BE2C (cell line): ENCODE results near the gene ELMO1.

Source experiments
- DNase-seq: peaks from one replicate; pipeline ENCODE4 v3.0.0-alpha.2; 2020
- H3K27me3 ChIP-seq: fragments of 250-450 bp; sonication (Bioruptor Pico); 2 replicates; pipeline ENCODE4 v1.5.1; 2020; ENCODE audit warnings: mild to moderate bottlenecking
- H3K36me3 ChIP-seq: fragments of 250-450 bp; sonication (Bioruptor Pico); 2 replicates; pipeline ENCODE4 v1.5.1; 2020; ENCODE audit warnings: mild to moderate bottlenecking
- H3K4me1 ChIP-seq: fragments of 250-450 bp; sonication (Bioruptor Pico); 2 replicates; pipeline ENCODE4 v1.5.1; 2020
- H3K4me3 ChIP-seq: 2 replicates; pipeline ENCODE4 v1.5.1; 2011; ENCODE audit warnings: low read depth, low read length
- H3K9me3 ChIP-seq: fragments of 250-450 bp; sonication (Bioruptor Pico); 2 replicates; pipeline ENCODE4 v1.5.1; 2020
- TF ChIP-seq, protein P1 (sequence below): IDR thresholded peaks from 2 replicates; pipeline ENCODE4 v1.5.1; 2012; ENCODE audit warnings: mild to moderate bottlenecking, low read depth, low read length

ELMO1 gene

DNA sequence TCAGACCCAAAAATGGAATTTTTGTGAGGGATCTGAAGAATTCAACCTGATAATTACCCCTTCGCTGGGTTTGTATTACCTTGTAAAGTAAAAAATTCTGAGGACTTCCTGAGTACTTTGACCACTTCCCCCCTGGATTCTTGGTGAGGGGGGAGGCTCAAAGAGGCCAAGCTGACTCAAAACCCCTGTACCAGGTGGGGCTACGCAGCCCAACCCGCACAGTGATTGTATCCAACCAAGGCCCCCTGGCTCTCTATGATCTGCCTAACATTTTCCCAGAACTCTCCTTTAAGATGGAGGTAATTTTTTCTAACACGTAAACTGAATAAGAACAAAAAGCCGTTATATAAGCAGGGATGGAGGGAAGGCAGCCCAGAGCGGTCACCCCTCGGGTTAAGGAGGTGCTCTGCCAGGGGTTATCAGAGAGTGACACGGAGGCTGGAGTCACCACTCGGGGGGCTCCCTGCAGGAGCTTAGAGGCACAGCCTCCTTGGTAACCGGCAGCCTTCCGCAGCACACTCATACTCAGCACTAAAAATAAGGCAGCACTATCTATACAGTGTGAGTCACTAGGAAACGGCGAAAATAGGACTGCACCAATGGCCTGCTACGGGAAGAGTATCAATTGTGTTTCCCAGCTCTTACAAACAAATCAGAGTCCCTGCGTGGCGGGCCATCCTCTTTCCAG is 255.4 kb downstream of the ELMO1 start:
- H3K4me1 ChIP-seq = no peaks in the 10 kb centered on the region
- no peaks in the 10 kb centered on the region for H3K27me3 ChIP-seq
- DNase-seq = no peak
- TF ChIP-seq, protein P1, sequence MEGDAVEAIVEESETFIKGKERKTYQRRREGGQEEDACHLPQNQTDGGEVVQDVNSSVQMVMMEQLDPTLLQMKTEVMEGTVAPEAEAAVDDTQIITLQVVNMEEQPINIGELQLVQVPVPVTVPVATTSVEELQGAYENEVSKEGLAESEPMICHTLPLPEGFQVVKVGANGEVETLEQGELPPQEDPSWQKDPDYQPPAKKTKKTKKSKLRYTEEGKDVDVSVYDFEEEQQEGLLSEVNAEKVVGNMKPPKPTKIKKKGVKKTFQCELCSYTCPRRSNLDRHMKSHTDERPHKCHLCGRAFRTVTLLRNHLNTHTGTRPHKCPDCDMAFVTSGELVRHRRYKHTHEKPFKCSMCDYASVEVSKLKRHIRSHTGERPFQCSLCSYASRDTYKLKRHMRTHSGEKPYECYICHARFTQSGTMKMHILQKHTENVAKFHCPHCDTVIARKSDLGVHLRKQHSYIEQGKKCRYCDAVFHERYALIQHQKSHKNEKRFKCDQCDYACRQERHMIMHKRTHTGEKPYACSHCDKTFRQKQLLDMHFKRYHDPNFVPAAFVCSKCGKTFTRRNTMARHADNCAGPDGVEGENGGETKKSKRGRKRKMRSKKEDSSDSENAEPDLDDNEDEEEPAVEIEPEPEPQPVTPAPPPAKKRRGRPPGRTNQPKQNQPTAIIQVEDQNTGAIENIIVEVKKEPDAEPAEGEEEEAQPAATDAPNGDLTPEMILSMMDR = no peak
- H3K9me3 ChIP-seq = no peaks in the 10 kb centered on the region
- H3K36me3 ChIP-seq = no peaks in the 10 kb centered on the region
- no peak overlapping the region for H3K4me3 ChIP-seq

DNA sequence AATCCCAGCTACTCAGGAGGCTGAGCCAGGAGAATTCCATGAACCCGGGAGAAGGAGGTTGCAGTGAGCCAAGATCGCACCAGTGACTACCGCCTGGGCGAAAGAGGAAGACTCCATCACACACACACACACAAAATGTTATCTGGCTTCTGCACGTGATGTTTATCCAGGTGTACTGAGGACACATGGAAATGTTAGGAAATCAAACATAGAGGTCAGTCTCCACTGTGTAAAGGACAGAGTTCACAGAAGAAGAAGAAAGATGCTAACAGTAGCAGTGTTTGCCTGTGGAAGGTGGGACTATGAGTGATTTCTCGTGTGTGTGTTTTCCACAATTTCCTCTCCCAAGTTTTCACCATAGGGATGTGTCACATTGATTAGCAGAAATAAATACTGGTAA is 256.9 kb downstream of the ELMO1 start:
- H3K4me1 ChIP-seq = no peaks in the 10 kb centered on the region
- H3K9me3 ChIP-seq = no peaks in the 10 kb centered on the region
- DNase-seq = no peak
- no peaks in the 10 kb centered on the region for H3K27me3 ChIP-seq
- TF ChIP-seq, protein P1 = no peak
- no peak overlapping the region for H3K4me3 ChIP-seq
- H3K36me3 ChIP-seq = no peaks in the 10 kb centered on the region

DNA sequence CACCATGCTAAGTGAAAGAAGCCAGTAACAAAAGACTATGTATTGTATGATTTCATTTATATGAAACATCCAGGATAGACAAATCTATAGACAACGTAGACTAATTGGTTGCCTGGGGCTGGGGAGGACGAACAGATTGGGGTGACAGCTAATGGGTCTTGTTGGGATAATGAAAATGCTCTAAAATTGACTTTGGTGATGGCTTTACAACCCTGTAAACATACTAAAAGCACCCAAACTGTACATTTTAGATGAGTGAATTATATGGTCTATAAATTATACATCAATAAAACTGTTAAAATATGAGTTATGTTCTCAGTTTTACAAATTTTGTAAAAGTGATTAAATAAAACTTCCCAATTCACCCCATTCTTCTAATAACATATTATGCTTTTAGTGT is 261.5 kb downstream of the ELMO1 start:
- Histone ChIP-seq H3K27me3 (no peaks in the 10 kb centered on the region), H3K36me3 (no peaks in the 10 kb centered on the region), H3K9me3 (no peaks in the 10 kb centered on the region), H3K4me1 (no peaks in the 10 kb centered on the region), H3K4me3 (no peak overlapping the region)
- no peak for DNase-seq
- TF ChIP-seq, protein P1 = no peak

DNA sequence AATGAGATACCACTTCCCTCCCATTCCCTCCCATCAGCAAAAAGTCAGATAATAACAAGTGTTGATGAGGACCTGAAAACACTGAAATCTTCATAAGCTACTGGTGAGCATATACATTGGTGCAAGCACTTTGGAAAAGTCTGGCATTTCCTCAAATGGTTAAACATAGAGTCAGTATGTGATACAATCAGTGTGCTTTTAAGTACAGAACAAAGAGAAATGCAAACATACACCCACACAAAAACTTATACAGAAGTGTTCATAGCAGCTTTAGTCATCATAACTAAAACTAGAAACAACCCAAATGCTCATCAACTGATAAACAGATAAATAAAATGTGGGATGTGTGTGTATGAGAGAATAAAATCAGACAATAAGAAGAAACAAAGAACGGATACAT is 261.9 kb downstream of the ELMO1 start:
- H3K4me3 ChIP-seq = no peak overlapping the region
- TF ChIP-seq, protein P1 = no peak
- no peaks in the 10 kb centered on the region for H3K27me3 ChIP-seq
- DNase-seq = no peak
- H3K36me3 ChIP-seq = no peaks in the 10 kb centered on the region
- no peaks in the 10 kb centered on the region for H3K4me1 ChIP-seq
- no peaks in the 10 kb centered on the region for H3K9me3 ChIP-seq

DNA sequence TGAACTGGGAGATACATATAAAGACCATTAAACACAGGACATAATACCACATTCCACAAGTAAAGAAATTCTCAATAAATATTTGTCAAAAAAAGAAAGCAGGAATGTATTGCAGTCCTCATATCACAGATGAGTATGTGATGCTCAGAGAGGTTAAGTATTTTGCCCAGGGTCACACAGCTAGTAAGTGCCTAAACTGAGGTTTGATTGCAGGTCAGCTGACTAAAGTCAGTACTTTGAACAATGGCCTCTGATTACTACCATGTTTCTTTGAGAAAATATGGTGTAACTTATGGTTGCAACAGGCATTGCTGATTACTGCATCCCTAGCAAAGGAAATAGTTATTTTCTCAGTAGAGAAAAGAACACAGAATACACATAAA is 267.1 kb downstream of the ELMO1 start:
- no peaks in the 10 kb centered on the region for H3K4me1 ChIP-seq
- TF ChIP-seq, protein P1 = no peak
- H3K9me3 ChIP-seq = no peaks in the 10 kb centered on the region
- H3K36me3 ChIP-seq = no peaks in the 10 kb centered on the region
- H3K4me3 ChIP-seq = no peak overlapping the region
- no peaks in the 10 kb centered on the region for H3K27me3 ChIP-seq
- DNase-seq = no peak

DNA sequence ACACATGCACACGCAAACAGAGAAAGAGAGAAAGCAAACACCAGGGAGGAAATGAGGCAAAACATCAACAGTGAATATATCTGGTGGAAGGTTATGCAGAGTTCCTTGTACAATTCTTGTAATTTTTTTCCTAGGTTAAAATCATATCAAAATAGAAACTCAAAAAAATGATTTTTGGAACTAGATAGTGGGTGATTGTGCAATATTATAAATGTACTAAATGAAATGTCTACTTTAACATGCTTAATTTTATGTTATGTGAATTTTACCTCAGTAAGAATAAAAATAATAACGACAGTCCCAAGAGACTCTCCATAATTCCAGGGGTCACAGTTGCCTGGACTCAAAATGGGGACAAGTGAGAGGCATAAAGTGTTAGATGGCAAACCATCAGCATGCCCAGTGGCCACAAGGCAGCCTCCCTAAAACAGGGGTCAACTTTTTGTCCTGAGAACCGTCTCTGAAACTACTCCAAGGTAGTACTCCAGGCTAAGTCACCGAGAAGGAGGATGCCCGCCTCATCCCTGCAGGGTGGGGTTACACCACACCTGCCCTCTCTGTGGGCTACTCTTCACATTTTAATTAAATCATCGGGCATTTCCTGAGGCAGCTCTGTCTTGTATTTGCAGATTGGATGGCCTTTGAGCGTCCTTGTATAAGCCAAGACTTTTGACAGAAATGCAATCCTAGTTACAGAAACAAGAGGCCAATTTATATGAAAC is 267.7 kb downstream of the ELMO1 start:
- no peaks in the 10 kb centered on the region for H3K9me3 ChIP-seq
- TF ChIP-seq, protein P1 = no peak
- H3K4me1 ChIP-seq = no peaks in the 10 kb centered on the region
- no peaks in the 10 kb centered on the region for H3K27me3 ChIP-seq
- no peaks in the 10 kb centered on the region for H3K36me3 ChIP-seq
- no peak overlapping the region for H3K4me3 ChIP-seq
- DNase-seq = no peak
